HFFc6 (cell line): ENCODE measurements around the gene ADIPOR1. TPM values are rescaled to one million over a fixed set of nuclear protein-coding genes. Genes with fewer than 3 reads are reported as not detected.
A peak's percentile ranks its signal among the peaks of the same experiment; 100 is the strongest.

Source experiments
- DNase-seq: peaks from one replicate; pipeline ENCODE4 v3.0.0-alpha.2; 2018
- H3K27ac Mint-ChIP-seq: 2 replicates; pipeline ENCODE4 v1.8.0; 2020; ENCODE audit warnings: mild to moderate bottlenecking, mixed read lengths
- H3K27me3 Mint-ChIP-seq: 2 replicates; pipeline ENCODE4 v1.8.0; 2021; ENCODE audit warnings: mild to moderate bottlenecking, moderate library complexity, mixed read lengths; ENCODE audit not compliant: insufficient read depth
- H3K36me3 Mint-ChIP-seq: 2 replicates; pipeline ENCODE4 v1.8.0; 2021; ENCODE audit warnings: low read depth, mixed read lengths
- H3K4me1 Mint-ChIP-seq: 2 replicates; pipeline ENCODE4 v1.8.0; 2020; ENCODE audit warnings: low read depth, mixed read lengths
- H3K4me3 Mint-ChIP-seq: 2 replicates; pipeline ENCODE4 v1.8.0; 2020; ENCODE audit warnings: mild to moderate bottlenecking, moderate library complexity, mixed read lengths
- H3K9me3 Mint-ChIP-seq: 2 replicates; pipeline ENCODE4 v1.8.0; 2020; ENCODE audit warnings: mild to moderate bottlenecking, mixed read lengths
- total RNA-seq, 6 experiments: library from RNA; stranded (reverse); fragmentation: NEBNext Ultra II Directional; extraction: Animal tissue kit (Norgen Biotek cat#: 25700); gene quantifications; 2 replicates in 1 of 6; 3 replicates in 5 of 6; pipeline ENCODE4 v1.2.3, GENCODE V29; 2021
- TF ChIP-seq, protein P1 (sequence below): fragments of 200-600 bp; sonication (generic); IDR thresholded peaks from 2 replicates; pipeline ENCODE4 v1.5.0; 2021; ENCODE audit warnings: antibody characterized with exemption, mild to moderate bottlenecking

Gene ADIPOR1
- total RNA-seq, 6 experiments from 2014 or later: 90.5 to 123 (median 103) TPM

DNA sequence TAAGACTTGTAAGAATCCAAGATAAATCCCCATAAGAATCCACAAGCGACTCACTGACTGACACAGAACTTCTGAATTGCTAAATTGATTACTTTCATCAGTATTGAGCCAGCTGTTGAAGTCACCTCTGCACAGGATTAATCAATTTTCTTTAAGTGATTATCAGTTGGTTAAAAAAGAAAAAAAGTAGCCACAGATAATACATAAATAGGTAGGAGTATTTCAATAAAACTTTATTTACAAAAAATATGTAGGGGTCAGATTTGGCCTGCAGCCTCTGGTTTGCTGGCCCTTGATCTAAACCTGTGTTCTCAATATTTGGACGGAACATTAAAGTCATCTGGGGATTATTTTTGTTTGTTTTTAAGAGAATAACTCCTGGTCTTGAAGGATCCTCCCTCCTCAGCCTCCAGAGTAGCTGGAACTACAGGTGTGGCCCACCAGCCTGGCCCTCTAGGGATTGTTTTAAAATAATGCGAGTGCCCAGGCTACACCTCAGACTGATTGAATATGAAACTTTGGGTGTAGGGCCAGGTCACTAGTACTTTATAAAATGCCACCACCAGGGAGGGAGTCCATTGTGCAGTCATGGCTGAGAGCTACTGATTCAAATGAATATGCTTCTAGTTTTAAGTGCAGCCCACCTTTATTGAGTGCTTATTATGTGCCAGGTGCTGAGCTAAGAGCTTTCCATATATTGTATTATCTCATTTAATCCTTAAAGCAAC is 42.3 kb upstream of the ADIPOR1 start:
- H3K36me3 Mint-ChIP-seq: no peaks in the 10 kb centered on the region
- no peak for DNase-seq
- TF ChIP-seq, protein P1, sequence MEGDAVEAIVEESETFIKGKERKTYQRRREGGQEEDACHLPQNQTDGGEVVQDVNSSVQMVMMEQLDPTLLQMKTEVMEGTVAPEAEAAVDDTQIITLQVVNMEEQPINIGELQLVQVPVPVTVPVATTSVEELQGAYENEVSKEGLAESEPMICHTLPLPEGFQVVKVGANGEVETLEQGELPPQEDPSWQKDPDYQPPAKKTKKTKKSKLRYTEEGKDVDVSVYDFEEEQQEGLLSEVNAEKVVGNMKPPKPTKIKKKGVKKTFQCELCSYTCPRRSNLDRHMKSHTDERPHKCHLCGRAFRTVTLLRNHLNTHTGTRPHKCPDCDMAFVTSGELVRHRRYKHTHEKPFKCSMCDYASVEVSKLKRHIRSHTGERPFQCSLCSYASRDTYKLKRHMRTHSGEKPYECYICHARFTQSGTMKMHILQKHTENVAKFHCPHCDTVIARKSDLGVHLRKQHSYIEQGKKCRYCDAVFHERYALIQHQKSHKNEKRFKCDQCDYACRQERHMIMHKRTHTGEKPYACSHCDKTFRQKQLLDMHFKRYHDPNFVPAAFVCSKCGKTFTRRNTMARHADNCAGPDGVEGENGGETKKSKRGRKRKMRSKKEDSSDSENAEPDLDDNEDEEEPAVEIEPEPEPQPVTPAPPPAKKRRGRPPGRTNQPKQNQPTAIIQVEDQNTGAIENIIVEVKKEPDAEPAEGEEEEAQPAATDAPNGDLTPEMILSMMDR: no peak
- H3K4me3 Mint-ChIP-seq: no peak overlapping the region
- H3K4me1 Mint-ChIP-seq: peaks cover 19% of the 10 kb centered on the region
- no peaks in the 10 kb centered on the region for H3K9me3 Mint-ChIP-seq
- H3K27me3 Mint-ChIP-seq: peaks cover 11% of the 10 kb centered on the region
- no peak overlapping the region for H3K27ac Mint-ChIP-seq

DNA sequence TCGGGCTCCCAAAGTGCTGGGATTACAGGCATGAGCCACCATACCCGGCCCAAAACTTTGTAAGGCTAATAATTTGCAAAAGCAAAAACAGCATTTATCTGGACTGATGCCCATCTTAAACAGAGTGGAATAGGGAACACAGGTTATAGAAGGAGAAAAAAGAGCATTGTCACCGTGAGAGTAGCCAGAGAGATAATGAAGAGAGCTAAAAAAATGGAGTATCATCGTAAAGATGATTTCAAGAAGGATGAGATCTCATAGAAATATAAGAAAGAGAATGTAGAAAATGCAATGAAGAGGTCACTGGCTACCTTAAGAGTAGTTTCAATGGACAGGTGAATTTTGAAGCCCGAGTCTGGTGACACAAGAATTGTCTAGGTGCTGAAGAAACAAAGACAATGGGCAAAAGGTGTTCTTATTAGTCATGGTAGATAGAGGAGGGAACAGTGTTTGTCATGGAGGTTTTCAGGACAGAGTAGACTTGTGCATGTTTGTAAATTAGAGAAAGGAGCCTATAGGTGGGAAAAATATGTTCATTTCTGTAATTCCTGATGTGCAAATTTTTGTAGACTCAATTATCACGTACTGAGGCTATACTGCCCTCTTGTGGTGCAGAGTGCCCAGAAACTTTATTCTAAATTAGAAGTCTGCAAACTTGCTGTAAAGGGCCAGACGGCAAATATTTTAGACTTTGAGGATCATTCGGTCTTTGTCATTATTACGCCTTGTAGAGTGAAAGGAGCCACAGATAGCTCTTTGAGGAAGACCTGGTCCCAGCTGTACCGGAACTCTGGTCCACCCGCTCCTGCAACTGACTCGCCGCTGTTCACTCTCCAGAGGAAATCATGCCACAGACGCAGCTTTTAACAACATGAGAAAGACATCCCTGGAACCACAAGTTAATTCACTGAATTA is 41.0 kb upstream of the ADIPOR1 start:
- DNase-seq: peak; percentile 49
- Mint-ChIP-seq H3K9me3 (no peaks in the 10 kb centered on the region), H3K36me3 (no peaks in the 10 kb centered on the region), H3K27ac (no peak overlapping the region), H3K4me1 (peaks cover 30% of the 10 kb centered on the region), H3K4me3 (peak overlapping the region; percentile 77; the same call in 1 of the 2 replicates), H3K27me3 (peaks cover 11% of the 10 kb centered on the region)
- TF ChIP-seq, protein P1: peak; percentile 92

DNA sequence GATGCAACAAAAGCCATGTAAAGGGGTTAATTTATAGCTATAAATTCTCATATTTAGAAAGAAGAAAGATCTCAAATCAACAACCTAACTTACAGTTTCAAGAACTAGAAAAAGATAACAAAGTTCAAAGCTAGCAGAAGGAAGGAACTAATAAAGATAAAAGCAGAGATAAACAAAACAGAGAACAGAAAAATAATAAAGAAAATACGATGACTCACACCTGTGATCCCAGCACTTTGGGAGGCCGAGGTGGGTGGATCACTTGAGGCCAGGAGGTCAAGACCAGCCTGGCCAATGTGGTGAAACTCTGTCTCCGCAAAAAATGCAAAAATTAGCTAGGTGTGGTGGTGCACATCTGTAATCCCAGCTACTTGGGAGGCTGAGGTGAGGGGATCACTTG is 36.6 kb upstream of the ADIPOR1 start:
- Mint-ChIP-seq H3K27ac (no peak overlapping the region), H3K4me3 (no peak overlapping the region; the same call in 1 of the 2 replicates)

DNA sequence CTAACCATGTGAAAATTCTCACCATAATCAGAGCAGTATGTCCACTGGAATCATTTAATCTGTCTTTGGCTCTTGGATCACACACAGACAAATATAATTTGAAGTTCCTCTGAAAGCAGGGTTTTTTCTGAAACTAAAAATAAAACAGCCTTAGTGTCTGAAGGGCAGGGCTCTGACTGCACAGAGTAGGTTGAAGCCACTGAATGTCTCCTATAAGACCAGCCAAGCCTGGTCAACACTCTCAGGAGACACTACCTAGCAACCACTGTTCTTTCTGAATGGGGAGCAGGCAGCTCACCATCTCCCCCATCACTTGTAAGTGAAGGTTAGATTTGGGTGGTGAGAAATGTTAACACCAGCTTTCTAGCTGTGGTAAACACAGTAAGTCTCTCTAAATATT is 33.0 kb upstream of the ADIPOR1 start:
- no peak overlapping the region for H3K27ac Mint-ChIP-seq
- no peak for DNase-seq
- H3K4me3 Mint-ChIP-seq: no peak overlapping the region
- H3K36me3 Mint-ChIP-seq: no peaks in the 10 kb centered on the region
- H3K27me3 Mint-ChIP-seq: peaks cover 37% of the 10 kb centered on the region
- H3K9me3 Mint-ChIP-seq: no peaks in the 10 kb centered on the region
- H3K4me1 Mint-ChIP-seq: peaks cover 15% of the 10 kb centered on the region
- TF ChIP-seq, protein P1: no peak

More for the DNA sequence above, 36.6 kb upstream of the ADIPOR1 start:
- DNase-seq: no peak
- Mint-ChIP-seq H3K36me3 (no peaks in the 10 kb centered on the region), H3K4me1 (peaks cover 22% of the 10 kb centered on the region), H3K9me3 (no peaks in the 10 kb centered on the region), H3K27me3 (peaks cover 25% of the 10 kb centered on the region)
- TF ChIP-seq, protein P1: no peak

DNA sequence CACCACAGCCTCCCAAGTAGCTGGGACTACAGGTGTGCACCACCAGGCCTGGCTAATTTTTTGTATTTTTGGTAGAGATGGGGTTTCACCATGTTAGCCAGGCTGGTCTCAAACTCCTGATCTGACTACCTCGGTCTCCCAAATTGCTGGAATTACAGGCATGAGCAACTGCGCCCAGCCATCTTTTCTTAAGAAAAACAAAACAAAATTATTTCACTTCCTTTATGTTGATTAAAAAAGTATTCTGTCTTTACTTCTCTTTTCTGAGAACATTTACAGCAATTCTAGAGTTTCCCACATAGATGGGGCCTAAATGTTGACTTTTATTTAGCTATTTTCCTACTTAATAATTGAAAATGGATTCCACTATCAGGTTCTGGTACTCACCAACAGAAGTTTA is 31.8 kb upstream of the ADIPOR1 start:
- H3K4me1 Mint-ChIP-seq: peaks cover 6% of the 10 kb centered on the region
- TF ChIP-seq, protein P1: no peak
- H3K9me3 Mint-ChIP-seq: no peaks in the 10 kb centered on the region
- H3K27ac Mint-ChIP-seq: no peak overlapping the region
- no peaks in the 10 kb centered on the region for H3K36me3 Mint-ChIP-seq
- H3K4me3 Mint-ChIP-seq: no peak overlapping the region
- DNase-seq: no peak
- H3K27me3 Mint-ChIP-seq: peaks cover 45% of the 10 kb centered on the region
